GM12875 (cell line): ENCODE measurements around the gene ANGPTL8.

Source experiments
- H3K4me3 ChIP-seq: one replicate; pipeline ENCODE4 v1.5.1; 2011; ENCODE audit warnings: low read depth, low read length, control low read depth
- CTCF ChIP-seq: IDR thresholded peaks from 2 replicates; pipeline ENCODE4 v1.5.1; 2011; ENCODE audit warnings: low read depth, mild to moderate bottlenecking, control low read depth, inconsistent platforms, low read length, moderate library complexity, borderline replicate concordance; ENCODE audit not compliant: insufficient read depth

Gene ANGPTL8

GRCh38 chr19:11239377-11240000, at the start of gene ANGPTL8:
Gene ANGPTL8, plus strand, starts transcription at chr19:11239619. Its CDS starts 19 bp downstream, at chr19:11239638.
- H3K4me3 ChIP-seq, result no peak within 1 kb of the TSS
- no peak for TF ChIP-seq CTCF

GRCh38 chr19:11190501-11190900, 48.9 kb upstream of the ANGPTL8 start:
- H3K4me3 ChIP-seq, result no peak overlapping the region
- TF ChIP-seq CTCF, result no peak

- no peak overlapping the region for H3K4me3 ChIP-seq
- TF ChIP-seq CTCF, result no peak
Observed at GRCh38 chr19:11191273-11191755, 48.1 kb upstream of the ANGPTL8 start.

GRCh38 chr19:11191934-11192333, 47.5 kb upstream of the ANGPTL8 start:
- H3K4me3 ChIP-seq, result no peak overlapping the region
- no peak for TF ChIP-seq CTCF

- no peak overlapping the region for H3K4me3 ChIP-seq
- TF ChIP-seq CTCF, result no peak
Observed at GRCh38 chr19:11192957-11193939, 46.2 kb upstream of the ANGPTL8 start.

GRCh38 chr19:11194173-11194572, 45.2 kb upstream of the ANGPTL8 start:
- H3K4me3 ChIP-seq, result no peak overlapping the region
- no peak for TF ChIP-seq CTCF
